ENCODE data around the gene TCP10L. TPM values are rescaled to one million over a fixed set of nuclear protein-coding genes. Genes with fewer than 3 reads are reported as not detected.

Gene TCP10L
- total RNA-seq, 1 donor from 2014 or later = 1.3 TPM

- no peak overlapping the region for H3K4me3 Mint-ChIP-seq (ENCODE audit: unreplicated experiment)
- peaks cover 2% of the 10 kb centered on the region for H3K27me3 Mint-ChIP-seq (ENCODE audit: unreplicated experiment)
- no peak overlapping the region for H3K27ac Mint-ChIP-seq (ENCODE audit: unreplicated experiment)
- H3K36me3 Mint-ChIP-seq (ENCODE audit: unreplicated experiment) = no peaks in the 10 kb centered on the region
- peaks cover 7% of the 10 kb centered on the region for H3K9me3 Mint-ChIP-seq (ENCODE audit: unreplicated experiment)
- TF ChIP-seq CTCF (IDR thresholded peaks at IDR 0.05) = no peak
- H3K4me1 Mint-ChIP-seq (ENCODE audit: unreplicated experiment) = peaks cover 2% of the 10 kb centered on the region
- no peak for DNase-seq (ENCODE audit: extremely low spot score, unreplicated experiment)
Observed at GRCh38 chr21:32529679-32530078, 55.6 kb downstream of the TCP10L start.

GRCh38 chr21:32525282-32525681, 60.0 kb downstream of the TCP10L start:
- Mint-ChIP-seq H3K27ac (ENCODE audit: unreplicated experiment) (no peak overlapping the region), H3K27me3 (ENCODE audit: unreplicated experiment) (peaks cover 2% of the 10 kb centered on the region), H3K36me3 (ENCODE audit: unreplicated experiment) (no peaks in the 10 kb centered on the region), H3K4me3 (ENCODE audit: unreplicated experiment) (no peak overlapping the region), H3K9me3 (ENCODE audit: unreplicated experiment) (peaks cover 7% of the 10 kb centered on the region), H3K4me1 (ENCODE audit: unreplicated experiment) (peaks cover 28% of the 10 kb centered on the region)
- no peak for DNase-seq (ENCODE audit: extremely low spot score, unreplicated experiment)
- no peak for TF ChIP-seq CTCF (IDR thresholded peaks at IDR 0.05)

GRCh38 chr21:32523988-32524719, 61.2 kb downstream of the TCP10L start:
- no peak for DNase-seq (ENCODE audit: extremely low spot score, unreplicated experiment)
- Mint-ChIP-seq H3K9me3 (ENCODE audit: unreplicated experiment) (peaks cover 8% of the 10 kb centered on the region), H3K27ac (ENCODE audit: unreplicated experiment) (peak overlapping the region; percentile 88), H3K27me3 (ENCODE audit: unreplicated experiment) (no peaks in the 10 kb centered on the region), H3K36me3 (ENCODE audit: unreplicated experiment) (no peaks in the 10 kb centered on the region), H3K4me3 (ENCODE audit: unreplicated experiment) (no peak overlapping the region), H3K4me1 (ENCODE audit: unreplicated experiment) (peaks cover 34% of the 10 kb centered on the region)
- no peak for TF ChIP-seq CTCF (IDR thresholded peaks at IDR 0.05)

Other genes with a start within 250 kb of the TCP10L start
- gene URB1, start 192.5 kb downstream of the TCP10L start, total RNA-seq = 15.4 and 17.3 TPM in 2 replicates
- 3.0 and 3.2 TPM in 2 replicates for gene EVA1C, start 172.8 kb downstream of the TCP10L start, total RNA-seq
- 31.9 and 35.6 TPM in 2 replicates for gene CFAP298, start 26.9 kb upstream of the TCP10L start, total RNA-seq
- gene SYNJ1, start 142.5 kb upstream of the TCP10L start, total RNA-seq = 11.0 and 15.5 TPM in 2 replicates
- gene PAXBP1, start 186.2 kb upstream of the TCP10L start, total RNA-seq = 38.3 and 40.5 TPM in 2 replicates